WTC11 (cell line): Measurements from ENCODE around the gene CCDC30. TPM values are rescaled to one million over a fixed set of nuclear protein-coding genes. Genes with fewer than 3 reads are reported as not detected.

Experiments
- ATAC-seq: fragments of 200-7000 bp; cut with Tn5 transposase; 2 replicates; pipeline ENCODE4 v1.10.0; 2021; ENCODE audit warnings: mild to moderate bottlenecking, moderate library complexity
- CTCF ChIA-PET: fragments of 300-600 bp; sonication (Branson Sonifier 250); formaldehyde crosslinking; loops from one replicate; lab custom pipeline; 2021; ENCODE audit warnings: antibody characterized with exemption; lab: Charles Lee
- POLR2A ChIA-PET: fragments of 350-600 bp; sonication (Branson Sonifier 250); formaldehyde crosslinking; loops from one replicate; lab custom pipeline; 2021; ENCODE audit warnings: antibody characterized with exemption; lab: Charles Lee
- DNase-seq: peaks from one replicate; pipeline ENCODE4 v3.0.0; 2021; ENCODE audit warnings: low spot score
- H3K27ac Mint-ChIP-seq: 2 replicates; pipeline ENCODE4 v1.8.0; 2021; ENCODE audit warnings: mixed read lengths
- H3K27me3 Mint-ChIP-seq: 2 replicates; pipeline ENCODE4 v1.8.0; 2021; ENCODE audit warnings: low read depth, mild to moderate bottlenecking, moderate library complexity, mixed read lengths
- H3K36me3 Mint-ChIP-seq: 2 replicates; pipeline ENCODE4 v1.8.0; 2021; ENCODE audit warnings: mixed read lengths
- H3K4me1 Mint-ChIP-seq: 2 replicates; pipeline ENCODE4 v1.8.0; 2022; ENCODE audit warnings: mixed read lengths
- H3K4me3 Mint-ChIP-seq: 2 replicates; pipeline ENCODE4 v1.8.0; 2021; ENCODE audit warnings: mild to moderate bottlenecking, moderate library complexity, mixed read lengths
- H3K9me3 Mint-ChIP-seq: 2 replicates; pipeline ENCODE4 v1.8.0; 2021; ENCODE audit warnings: mixed read lengths
- ARID4B ChIP-seq: sonication (generic); formaldehyde crosslinking; IDR thresholded peaks from 2 replicates; pipeline ENCODE4 v1.8.0; 2023; ENCODE audit warnings: missing genetic modification reagents, mild to moderate bottlenecking, borderline replicate concordance
- CBFB ChIP-seq: sonication (generic); formaldehyde crosslinking; IDR thresholded peaks from 2 replicates; pipeline ENCODE4 v1.8.1; 2022; ENCODE audit warnings: mild to moderate bottlenecking, low read depth, missing genetic modification reagents
- CTCF ChIP-seq: fragments of 200-600 bp; IDR thresholded peaks from 2 replicates; pipeline ENCODE4 v1.8.0; 2022; ENCODE audit warnings: antibody characterized with exemption
- E2F5 ChIP-seq: sonication (generic); formaldehyde crosslinking; IDR thresholded peaks from 2 replicates; pipeline ENCODE4 v1.8.1; 2022; ENCODE audit warnings: mild to moderate bottlenecking, moderate library complexity, missing genetic modification reagents
- ETV6 ChIP-seq: sonication (generic); formaldehyde crosslinking; IDR thresholded peaks from 2 replicates; pipeline ENCODE4 v1.8.1; 2022; ENCODE audit warnings: mild to moderate bottlenecking, missing genetic modification reagents
- FOXK1 ChIP-seq: sonication (generic); formaldehyde crosslinking; IDR thresholded peaks from 2 replicates; pipeline ENCODE4 v1.8.0; 2022; ENCODE audit warnings: mild to moderate bottlenecking, moderate library complexity, missing genetic modification reagents
- MYBL2 ChIP-seq: sonication (generic); formaldehyde crosslinking; IDR thresholded peaks from 2 replicates; pipeline ENCODE4 v1.8.1; 2023; ENCODE audit warnings: mild to moderate bottlenecking, moderate library complexity, missing genetic modification reagents
- PRDM15 ChIP-seq: sonication (generic); formaldehyde crosslinking; IDR thresholded peaks from 2 replicates; pipeline ENCODE4 v1.8.0; 2022; ENCODE audit warnings: missing genetic modification reagents
- SMAD4 ChIP-seq: sonication (generic); formaldehyde crosslinking; IDR thresholded peaks from 2 replicates; pipeline ENCODE4 v1.8.0; 2022; ENCODE audit warnings: mild to moderate bottlenecking, missing genetic modification reagents
- TEAD4 ChIP-seq: sonication (generic); formaldehyde crosslinking; IDR thresholded peaks from 2 replicates; pipeline ENCODE4 v1.8.0; 2022; ENCODE audit warnings: mild to moderate bottlenecking, missing genetic modification reagents
- ZNF121 ChIP-seq: sonication (generic); formaldehyde crosslinking; IDR thresholded peaks from 2 replicates; pipeline ENCODE4 v1.8.0; 2023; ENCODE audit warnings: missing genetic modification reagents
- ZNF263 ChIP-seq: sonication (generic); formaldehyde crosslinking; IDR thresholded peaks from 2 replicates; pipeline ENCODE4 v1.8.1; 2022; ENCODE audit warnings: low read depth, mild to moderate bottlenecking, moderate library complexity, missing genetic modification reagents
- ZSCAN18 ChIP-seq: fragments of 250-450 bp; sonication (Bioruptor Pico); IDR thresholded peaks from 2 replicates; pipeline ENCODE4 v2.1.2; 2022; ENCODE audit warnings: mild to moderate bottlenecking, moderate library complexity
- total RNA-seq: library from RNA; stranded (reverse); gene quantifications from 3 replicates; pipeline ENCODE4 v1.2.3, GENCODE V29; 2021
- TF ChIP-seq, protein P1 (sequence below): fragments of 250-450 bp; sonication (Bioruptor Pico); IDR thresholded peaks from 2 replicates; pipeline ENCODE4 v1.9.0; 2021; ENCODE audit warnings: moderate library complexity, mild to moderate bottlenecking, inconsistent platforms, borderline replicate concordance
- TF ChIP-seq, protein P2 (sequence below): fragments of 250-450 bp; sonication (Bioruptor Pico); conservative IDR thresholded peaks from 2 replicates; pipeline ENCODE4 v1.9.0; 2021; ENCODE audit warnings: mild to moderate bottlenecking
- TF ChIP-seq, protein P3 (sequence below): sonication (generic); formaldehyde crosslinking; IDR thresholded peaks from 2 replicates; pipeline ENCODE4 v1.8.1; 2023; ENCODE audit warnings: mild to moderate bottlenecking, missing genetic modification reagents

Gene CCDC30
- total RNA-seq, 1 experiment from 2014 or later: 0.92 TPM

GRCh38 chr1:42586016-42586415 lies 122.9 kb downstream of the CCDC30 start (continued):
- TF ChIP-seq, protein P1, sequence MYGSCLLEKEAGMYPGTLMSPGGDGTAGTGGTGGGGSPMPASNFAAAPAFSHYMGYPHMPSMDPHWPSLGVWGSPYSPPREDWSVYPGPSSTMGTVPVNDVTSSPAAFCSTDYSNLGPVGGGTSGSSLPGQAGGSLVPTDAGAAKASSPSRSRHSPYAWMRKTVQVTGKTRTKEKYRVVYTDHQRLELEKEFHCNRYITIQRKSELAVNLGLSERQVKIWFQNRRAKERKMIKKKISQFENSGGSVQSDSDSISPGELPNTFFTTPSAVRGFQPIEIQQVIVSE (CRISPR knock-in tag): no peak

GRCh38 chr1:42587753-42588152 lies 124.7 kb downstream of the CCDC30 start:
- Mint-ChIP-seq H3K9me3 (peaks cover 42% of the 10 kb centered on the region), H3K27me3 (peaks cover 17% of the 10 kb centered on the region), H3K27ac (no peak overlapping the region), H3K36me3 (peaks cover 16% of the 10 kb centered on the region), H3K4me1 (no peaks in the 10 kb centered on the region), H3K4me3 (no peak overlapping the region)
- TF ChIP-seq ARID4B (CRISPR knock-in tag): no peak
- no peak for TF ChIP-seq FOXK1 (CRISPR knock-in tag)
- TF ChIP-seq SMAD4: no peak
- TF ChIP-seq, protein P2, sequence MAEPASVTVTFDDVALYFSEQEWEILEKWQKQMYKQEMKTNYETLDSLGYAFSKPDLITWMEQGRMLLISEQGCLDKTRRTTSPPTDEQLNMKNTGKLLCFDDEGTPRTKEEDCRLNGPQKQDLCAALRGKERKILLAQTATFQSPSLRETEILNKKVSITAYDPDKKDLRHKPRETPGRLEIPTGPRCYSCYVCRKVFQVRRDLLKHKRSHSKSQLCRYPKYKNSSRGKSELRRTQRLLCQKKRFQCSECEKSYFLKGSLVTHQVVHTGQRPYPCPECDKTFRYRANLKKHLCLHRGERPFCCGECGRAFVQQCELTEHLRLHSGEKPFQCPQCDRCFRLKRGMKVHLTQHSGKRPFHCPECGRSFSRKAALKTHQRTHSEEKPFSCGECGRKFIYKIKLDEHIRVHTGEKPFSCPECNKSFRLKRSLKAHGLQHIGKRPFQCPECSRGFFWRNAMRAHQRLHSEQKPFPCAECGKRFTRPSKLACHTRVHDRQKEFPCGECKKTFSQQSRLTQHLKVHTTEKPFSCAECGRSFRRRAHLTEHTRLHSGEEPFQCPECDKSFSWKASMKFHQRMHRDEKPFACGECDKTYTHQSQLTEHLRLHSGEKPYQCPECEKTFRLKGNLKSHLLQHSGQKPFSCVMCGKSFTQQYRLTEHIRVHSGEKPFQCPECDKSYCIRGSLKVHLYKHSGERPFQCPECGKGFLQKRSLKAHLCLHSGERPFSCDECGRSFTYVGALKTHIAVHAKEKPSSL (CRISPR knock-in tag): no peak
- no peak for TF ChIP-seq ZNF121 (CRISPR knock-in tag)
- no peak for TF ChIP-seq PRDM15 (CRISPR knock-in tag)
- no peak for TF ChIP-seq ZNF263 (CRISPR knock-in tag)
- DNase-seq (no peak), ATAC-seq (no peak)
- POLR2A ChIA-PET: no interaction called here
- CTCF ChIA-PET: no interaction called here

- no peak for ATAC-seq
- CTCF ChIA-PET: no interaction called here
- no peak for TF ChIP-seq ZSCAN18 (CRISPR knock-in tag)
- TF ChIP-seq, protein P3, sequence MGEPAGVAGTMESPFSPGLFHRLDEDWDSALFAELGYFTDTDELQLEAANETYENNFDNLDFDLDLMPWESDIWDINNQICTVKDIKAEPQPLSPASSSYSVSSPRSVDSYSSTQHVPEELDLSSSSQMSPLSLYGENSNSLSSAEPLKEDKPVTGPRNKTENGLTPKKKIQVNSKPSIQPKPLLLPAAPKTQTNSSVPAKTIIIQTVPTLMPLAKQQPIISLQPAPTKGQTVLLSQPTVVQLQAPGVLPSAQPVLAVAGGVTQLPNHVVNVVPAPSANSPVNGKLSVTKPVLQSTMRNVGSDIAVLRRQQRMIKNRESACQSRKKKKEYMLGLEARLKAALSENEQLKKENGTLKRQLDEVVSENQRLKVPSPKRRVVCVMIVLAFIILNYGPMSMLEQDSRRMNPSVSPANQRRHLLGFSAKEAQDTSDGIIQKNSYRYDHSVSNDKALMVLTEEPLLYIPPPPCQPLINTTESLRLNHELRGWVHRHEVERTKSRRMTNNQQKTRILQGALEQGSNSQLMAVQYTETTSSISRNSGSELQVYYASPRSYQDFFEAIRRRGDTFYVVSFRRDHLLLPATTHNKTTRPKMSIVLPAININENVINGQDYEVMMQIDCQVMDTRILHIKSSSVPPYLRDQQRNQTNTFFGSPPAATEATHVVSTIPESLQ (CRISPR knock-in tag): no peak
- no peak for TF ChIP-seq ETV6 (CRISPR knock-in tag)
- TF ChIP-seq MYBL2 (CRISPR knock-in tag): no peak
- no peak for TF ChIP-seq CBFB (CRISPR knock-in tag)
- TF ChIP-seq TEAD4 (CRISPR knock-in tag): no peak
- TF ChIP-seq E2F5 (CRISPR knock-in tag): no peak
- TF ChIP-seq ZNF121 (CRISPR knock-in tag): no peak
- no peak for TF ChIP-seq CTCF
Measured at GRCh38 chr1:42592811-42593210, 129.7 kb downstream of the CCDC30 start.

More at GRCh38 chr1:42592811-42593210, 129.7 kb downstream of the CCDC30 start:
- POLR2A ChIA-PET: no interaction called here
- Mint-ChIP-seq H3K36me3 (peaks cover 9% of the 10 kb centered on the region), H3K4me3 (no peak overlapping the region), H3K27me3 (peaks cover 22% of the 10 kb centered on the region), H3K9me3 (peaks cover 28% of the 10 kb centered on the region), H3K27ac (no peak overlapping the region), H3K4me1 (no peaks in the 10 kb centered on the region)
- no peak for DNase-seq
